Astrocyte (in vitro differentiated cells and primary cell): Measurements from ENCODE around the gene LRCH4. TPM values are rescaled to one million over a fixed set of nuclear protein-coding genes. Genes with fewer than 3 reads are reported as not detected.
A peak's percentile ranks its signal among the peaks of the same experiment; 100 is the strongest.
"Not testable (repeated sequence)": the region's sequence is repeated elsewhere in the genome, so short reads cannot be mapped to it uniquely, and the experiment has no call there.

ENCODE experiments used
- DNase-seq: peaks from one replicate; pipeline ENCODE4 v3.0.0-alpha.2; 2010; ENCODE audit warnings: low read depth
- FAIRE-seq: peaks from 2 replicates; lab custom pipeline; 2011; peaks lifted over from hg19 to GRCh38; lab: Jason Lieb, UNC
- H2AFZ ChIP-seq: 2 replicates; pipeline ENCODE4 v1.6.0; 2012; ENCODE audit warnings: low read depth, low read length, inconsistent platforms
- H3K27ac ChIP-seq: 2 replicates; pipeline ENCODE4 v1.5.1; 2011; ENCODE audit warnings: low read depth, low read length, inconsistent platforms
- H3K27me3 ChIP-seq: 2 replicates; pipeline ENCODE4 v1.6.0; 2011; ENCODE audit warnings: low read length, inconsistent platforms; ENCODE audit not compliant: insufficient read depth
- H3K36me3 ChIP-seq: 2 replicates; pipeline ENCODE4 v1.5.1; 2011; ENCODE audit warnings: low read length, inconsistent platforms; ENCODE audit not compliant: insufficient read depth
- H3K4me1 ChIP-seq: 2 replicates; pipeline ENCODE4 v1.5.1; 2011; ENCODE audit warnings: low read length, inconsistent platforms; ENCODE audit not compliant: insufficient read depth
- H3K4me2 ChIP-seq: 2 replicates; pipeline ENCODE4 v1.6.0; 2012; ENCODE audit warnings: low read length, inconsistent platforms
- H3K4me3 ChIP-seq: 2 replicates; pipeline ENCODE4 v1.5.1; 2011; ENCODE audit warnings: low read depth, mild to moderate bottlenecking, low read length, inconsistent platforms; ENCODE audit not compliant: insufficient read depth
- H3K79me2 ChIP-seq: 2 replicates; pipeline ENCODE4 v1.6.0; 2012; ENCODE audit warnings: mild to moderate bottlenecking, low read length, inconsistent platforms; ENCODE audit not compliant: insufficient read depth
- H3K9ac ChIP-seq: 2 replicates; pipeline ENCODE4 v1.6.0; 2012; ENCODE audit warnings: mild to moderate bottlenecking, low read length, inconsistent platforms
- H3K9me3 ChIP-seq: 2 replicates; pipeline ENCODE4 v1.5.1; 2012; ENCODE audit warnings: low read depth, mild to moderate bottlenecking, low read length, inconsistent platforms; ENCODE audit not compliant: insufficient read depth
- H4K20me1 ChIP-seq: 2 replicates; pipeline ENCODE4 v1.6.0; 2012; ENCODE audit warnings: low read length, inconsistent platforms; ENCODE audit not compliant: insufficient read depth
- H3K27ac Mint-ChIP-seq: one replicate; pipeline ENCODE4 v1.8.0; 2021; ENCODE audit warnings: mild to moderate bottlenecking, mixed read lengths; ENCODE audit not compliant: unreplicated experiment
- H3K27me3 Mint-ChIP-seq: one replicate; pipeline ENCODE4 v1.8.0; 2021; ENCODE audit warnings: low read depth, mixed read lengths; ENCODE audit not compliant: unreplicated experiment
- H3K36me3 Mint-ChIP-seq: one replicate; pipeline ENCODE4 v1.8.0; 2021; ENCODE audit warnings: low read depth, mixed read lengths; ENCODE audit not compliant: unreplicated experiment
- H3K4me1 Mint-ChIP-seq: one replicate; pipeline ENCODE4 v1.8.0; 2021; ENCODE audit warnings: low read depth, mixed read lengths; ENCODE audit not compliant: unreplicated experiment
- H3K4me3 Mint-ChIP-seq: one replicate; pipeline ENCODE4 v1.8.0; 2021; ENCODE audit warnings: mild to moderate bottlenecking, moderate library complexity, mixed read lengths; ENCODE audit not compliant: unreplicated experiment
- H3K9me3 Mint-ChIP-seq: one replicate; pipeline ENCODE4 v1.8.0; 2021; ENCODE audit warnings: mild to moderate bottlenecking, mixed read lengths; ENCODE audit not compliant: unreplicated experiment
- CTCF ChIP-seq: IDR thresholded peaks from 2 replicates; pipeline ENCODE4 v1.5.1; 2011; ENCODE audit warnings: low read depth, mild to moderate bottlenecking, inconsistent platforms, low read length, moderate library complexity; ENCODE audit not compliant: insufficient read depth
- EZH2 ChIP-seq: IDR thresholded peaks from 2 replicates; pipeline ENCODE4 v1.6.1; 2012; ENCODE audit warnings: mild to moderate bottlenecking, low read length, inconsistent platforms; ENCODE audit not compliant: insufficient read depth
- total RNA-seq: library from RNA; stranded (reverse); gene quantifications from 2 replicates; pipeline ENCODE4 v1.2.1, GENCODE V29; 2021

The LRCH4 gene
- total RNA-seq, 1 donor from 2014 or later: 62.5 TPM

GRCh38 chr7:100553032-100553431 is 32.9 kb downstream of the LRCH4 start:
- no peak overlapping the region for H3K27ac ChIP-seq
- no peaks in the 10 kb centered on the region for H3K27me3 ChIP-seq
- Mint-ChIP-seq H3K4me3 (no peak overlapping the region), H3K36me3 (peaks cover 4% of the 10 kb centered on the region), H3K4me1 (peaks cover 4% of the 10 kb centered on the region), H3K9me3 (no peaks in the 10 kb centered on the region), H3K27me3 (no peaks in the 10 kb centered on the region), H3K27ac (no peak overlapping the region)
- no peak overlapping the region for H3K9ac ChIP-seq
- FAIRE-seq: no peak
- DNase-seq: no peak
- H3K36me3 ChIP-seq: peaks cover 5% of the 10 kb centered on the region
- peaks cover under 1% of the 10 kb centered on the region for H3K4me1 ChIP-seq
- TF ChIP-seq CTCF: no peak
- TF ChIP-seq EZH2: no peak
- H2AFZ ChIP-seq: no peak overlapping the region
- H3K4me3 ChIP-seq: no peak overlapping the region
- H3K4me2 ChIP-seq: no peak overlapping the region
- H3K9me3 ChIP-seq: no peaks in the 10 kb centered on the region
- H4K20me1 ChIP-seq: no peaks in the 10 kb centered on the region
- H3K79me2 ChIP-seq: no peaks in the 10 kb centered on the region

- H3K4me2 ChIP-seq: no peak overlapping the region
- no peaks in the 10 kb centered on the region for H3K27me3 ChIP-seq
- no peak overlapping the region for H3K9ac ChIP-seq
- Mint-ChIP-seq H3K27me3 (no peaks in the 10 kb centered on the region), H3K36me3 (peaks cover 4% of the 10 kb centered on the region), H3K9me3 (no peaks in the 10 kb centered on the region), H3K4me1 (peaks cover 8% of the 10 kb centered on the region), H3K4me3 (no peak overlapping the region), H3K27ac (no peak overlapping the region)
- no peak overlapping the region for H3K4me3 ChIP-seq
- TF ChIP-seq EZH2: no peak
- no peak for TF ChIP-seq CTCF
- peaks cover 5% of the 10 kb centered on the region for H3K4me1 ChIP-seq
- no peaks in the 10 kb centered on the region for H3K79me2 ChIP-seq
- H4K20me1 ChIP-seq: no peaks in the 10 kb centered on the region
- FAIRE-seq (no peak), DNase-seq (no peak)
- no peak overlapping the region for H3K27ac ChIP-seq
- H3K36me3 ChIP-seq: peaks cover 5% of the 10 kb centered on the region
- H3K9me3 ChIP-seq: no peaks in the 10 kb centered on the region
- no peak overlapping the region for H2AFZ ChIP-seq
Measured at GRCh38 chr7:100552532-100552931, 33.4 kb downstream of the LRCH4 start.

- Histone ChIP-seq H3K4me1 (peaks cover 34% of the 10 kb centered on the region), H3K79me2 (peaks cover 10% of the 10 kb centered on the region)
- not testable (repeated sequence) for H2AFZ ChIP-seq, H3K36me3 ChIP-seq, H3K4me2 ChIP-seq, H3K9me3 Mint-ChIP-seq, FAIRE-seq, H3K4me3 Mint-ChIP-seq, DNase-seq, H3K9me3 ChIP-seq, H3K9ac ChIP-seq, H4K20me1 ChIP-seq, H3K4me3 ChIP-seq, H3K36me3 Mint-ChIP-seq, H3K27ac ChIP-seq, H3K27me3 Mint-ChIP-seq, H3K27me3 ChIP-seq
- Mint-ChIP-seq H3K27ac (peak overlapping the region; percentile 44), H3K4me1 (peaks cover 41% of the 10 kb centered on the region)
Measured at GRCh38 chr7:100548446-100548845, 37.5 kb downstream of the LRCH4 start.
